ENCODE data around the gene ADGRG4. TPM values are rescaled to one million over a fixed set of nuclear protein-coding genes. Genes with fewer than 3 reads are reported as not detected.
"Not testable (repeated sequence)": the region's sequence is repeated elsewhere in the genome, so short reads cannot be mapped to it uniquely, and the experiment has no call there.

The ADGRG4 gene, protein sequence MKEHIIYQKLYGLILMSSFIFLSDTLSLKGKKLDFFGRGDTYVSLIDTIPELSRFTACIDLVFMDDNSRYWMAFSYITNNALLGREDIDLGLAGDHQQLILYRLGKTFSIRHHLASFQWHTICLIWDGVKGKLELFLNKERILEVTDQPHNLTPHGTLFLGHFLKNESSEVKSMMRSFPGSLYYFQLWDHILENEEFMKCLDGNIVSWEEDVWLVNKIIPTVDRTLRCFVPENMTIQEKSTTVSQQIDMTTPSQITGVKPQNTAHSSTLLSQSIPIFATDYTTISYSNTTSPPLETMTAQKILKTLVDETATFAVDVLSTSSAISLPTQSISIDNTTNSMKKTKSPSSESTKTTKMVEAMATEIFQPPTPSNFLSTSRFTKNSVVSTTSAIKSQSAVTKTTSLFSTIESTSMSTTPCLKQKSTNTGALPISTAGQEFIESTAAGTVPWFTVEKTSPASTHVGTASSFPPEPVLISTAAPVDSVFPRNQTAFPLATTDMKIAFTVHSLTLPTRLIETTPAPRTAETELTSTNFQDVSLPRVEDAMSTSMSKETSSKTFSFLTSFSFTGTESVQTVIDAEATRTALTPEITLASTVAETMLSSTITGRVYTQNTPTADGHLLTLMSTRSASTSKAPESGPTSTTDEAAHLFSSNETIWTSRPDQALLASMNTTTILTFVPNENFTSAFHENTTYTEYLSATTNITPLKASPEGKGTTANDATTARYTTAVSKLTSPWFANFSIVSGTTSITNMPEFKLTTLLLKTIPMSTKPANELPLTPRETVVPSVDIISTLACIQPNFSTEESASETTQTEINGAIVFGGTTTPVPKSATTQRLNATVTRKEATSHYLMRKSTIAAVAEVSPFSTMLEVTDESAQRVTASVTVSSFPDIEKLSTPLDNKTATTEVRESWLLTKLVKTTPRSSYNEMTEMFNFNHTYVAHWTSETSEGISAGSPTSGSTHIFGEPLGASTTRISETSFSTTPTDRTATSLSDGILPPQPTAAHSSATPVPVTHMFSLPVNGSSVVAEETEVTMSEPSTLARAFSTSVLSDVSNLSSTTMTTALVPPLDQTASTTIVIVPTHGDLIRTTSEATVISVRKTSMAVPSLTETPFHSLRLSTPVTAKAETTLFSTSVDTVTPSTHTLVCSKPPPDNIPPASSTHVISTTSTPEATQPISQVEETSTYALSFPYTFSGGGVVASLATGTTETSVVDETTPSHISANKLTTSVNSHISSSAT (N-terminal part only)
- total RNA-seq: not detected
- long read RNA-seq: 0 reads

- DNase-seq; intact Hi-C loops (cut with micrococcal nuclease); ATAC-seq: not testable (repeated sequence)
These were observed at the start of gene ADGRG4 for GRCh38 chrX:136300721-136301120. TSS of gene ADGRG4 (plus strand) at chrX:136300963. CDS start at chrX:136308778, 7,815 bp downstream.

GRCh38 chrX:136251041-136251991 is 49.4 kb upstream of the ADGRG4 start, which contains the start of gene MAP7D3:
TSS of gene MAP7D3 (minus strand) at chrX:136251400. CDS start at chrX:136251358, 42 bp downstream.
- intact Hi-C loops (cut with micrococcal nuclease): no loop called here
- ATAC-seq: peak; percentile 97
- DNase-seq: peak; percentile 84

DNA sequence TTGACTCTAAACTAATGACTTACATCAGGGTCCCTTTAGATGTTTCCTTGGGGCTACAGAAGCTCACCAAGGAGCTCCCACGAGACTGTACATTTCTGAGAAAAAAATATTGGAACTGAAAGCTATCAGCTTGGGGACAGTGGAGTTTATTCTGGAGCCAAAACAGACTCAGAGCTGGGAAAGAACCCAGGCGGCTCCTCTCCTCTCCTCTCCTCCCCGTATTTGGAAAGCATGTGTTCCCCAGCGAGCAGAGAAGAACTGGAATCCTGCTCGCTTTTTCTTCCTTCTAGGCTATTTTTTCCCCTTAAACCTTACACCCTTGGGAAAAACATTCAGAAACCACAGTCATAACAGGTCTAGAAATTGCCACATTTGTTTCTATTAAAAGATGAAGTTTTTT is 45.2 kb upstream of the ADGRG4 start:
- DNase-seq (no peak), ATAC-seq (peak; percentile 53)
- intact Hi-C loops (cut with micrococcal nuclease): no loop called here

DNA sequence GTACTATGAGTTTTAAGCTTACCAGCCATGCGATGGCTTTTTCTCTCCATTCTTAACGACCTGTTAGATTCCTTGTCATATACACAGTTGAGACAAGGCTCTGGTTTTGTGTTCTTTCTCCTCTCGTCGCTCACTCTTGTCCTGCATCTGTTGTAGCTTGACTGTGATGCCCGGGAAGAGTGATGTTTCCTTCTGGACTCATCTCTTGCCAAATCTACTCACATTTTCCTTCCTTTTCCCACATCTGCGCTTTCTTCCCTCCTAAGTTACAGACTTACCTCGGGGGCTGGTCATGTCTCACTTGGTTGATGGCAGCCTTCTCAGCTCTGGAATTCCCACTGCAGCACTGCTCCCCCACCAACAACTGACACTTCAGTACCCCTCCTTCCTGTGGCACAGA is 44.7 kb upstream of the ADGRG4 start:
- ATAC-seq: no peak
- intact Hi-C loops (cut with micrococcal nuclease): no loop called here
- no peak for DNase-seq

DNA sequence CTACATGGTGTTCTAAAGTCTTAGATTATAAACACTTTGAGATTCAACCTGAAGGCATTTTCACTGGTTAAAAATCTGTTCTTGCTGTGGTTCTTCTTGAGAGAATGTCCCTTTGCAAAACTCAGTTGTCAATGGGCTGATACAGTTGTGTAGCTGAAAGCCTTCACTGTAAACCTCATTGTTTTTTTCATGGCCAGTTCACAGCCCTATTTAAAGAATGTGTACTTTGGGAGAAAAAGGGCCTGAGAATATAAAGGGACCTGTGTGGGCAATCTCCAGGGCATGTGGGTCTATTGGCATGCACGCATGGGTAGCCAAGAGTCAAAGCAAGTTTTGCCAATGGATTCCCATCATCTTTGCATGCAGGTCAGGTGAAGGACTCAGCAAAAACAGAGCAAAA is 41.8 kb upstream of the ADGRG4 start:
- no peak for DNase-seq
- intact Hi-C loops (cut with micrococcal nuclease): no loop called here
- ATAC-seq: no peak

DNA sequence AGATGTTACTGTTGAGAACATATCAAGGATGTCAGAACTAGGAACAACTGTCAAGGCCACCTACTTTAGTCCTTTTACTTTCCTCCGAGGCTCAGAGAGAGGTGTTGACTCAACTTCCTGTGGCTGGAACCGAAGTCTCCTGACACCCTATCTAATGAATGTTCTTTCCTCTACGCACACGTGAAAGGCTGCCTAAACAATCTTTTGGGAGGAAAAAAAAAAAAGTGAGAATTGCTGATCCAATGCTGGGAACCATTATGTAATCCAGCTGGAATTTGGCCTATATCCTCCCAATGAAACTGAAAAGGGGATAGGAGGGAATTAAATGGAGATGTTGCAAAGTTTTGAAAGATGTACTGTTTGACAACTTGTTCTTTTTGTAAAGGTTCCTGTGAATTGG is 41.2 kb upstream of the ADGRG4 start:
- no peak for DNase-seq
- peak; percentile 62 for ATAC-seq
- intact Hi-C loops (cut with micrococcal nuclease): no loop called here

- ATAC-seq: no peak
- intact Hi-C loops (cut with micrococcal nuclease): no loop called here
These were observed 40.0 kb upstream of the ADGRG4 start for GRCh38 chrX:136260776-136261175.

GRCh38 chrX:136261321-136261720 is 39.4 kb upstream of the ADGRG4 start:
- no peak for DNase-seq
- intact Hi-C loops (cut with micrococcal nuclease): no loop called here
- ATAC-seq: no peak

More at GRCh38 chrX:136260776-136261175, 40.0 kb upstream of the ADGRG4 start:
- no peak for DNase-seq

DNA sequence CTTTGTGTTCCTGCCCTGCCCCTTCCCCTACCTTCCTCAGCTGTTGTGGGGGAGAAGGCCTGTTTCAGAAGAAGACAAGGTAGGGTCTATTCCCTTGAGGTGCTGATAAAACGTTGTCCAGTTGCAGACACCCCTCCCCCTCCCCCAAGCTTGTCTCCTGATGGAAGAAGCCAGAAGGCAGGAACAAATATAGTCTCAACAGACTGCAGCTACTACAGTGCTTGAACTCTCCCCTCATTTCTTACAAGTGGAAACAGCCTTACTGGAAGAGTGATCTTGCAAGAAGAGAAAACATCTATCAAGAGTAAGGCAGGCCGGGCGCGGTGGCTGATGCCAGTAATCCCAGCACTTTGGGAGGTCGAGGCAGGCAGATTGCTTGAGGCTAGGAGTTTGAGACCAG is 38.5 kb upstream of the ADGRG4 start:
- intact Hi-C loops (cut with micrococcal nuclease): no loop called here
- ATAC-seq: peak; percentile 54

GRCh38 chrX:136262812-136263315 is 37.9 kb upstream of the ADGRG4 start:
- intact Hi-C loops (cut with micrococcal nuclease): no loop called here
- ATAC-seq: no peak

More for the DNA sequence above, 38.5 kb upstream of the ADGRG4 start:
- DNase-seq: no peak

DNA sequence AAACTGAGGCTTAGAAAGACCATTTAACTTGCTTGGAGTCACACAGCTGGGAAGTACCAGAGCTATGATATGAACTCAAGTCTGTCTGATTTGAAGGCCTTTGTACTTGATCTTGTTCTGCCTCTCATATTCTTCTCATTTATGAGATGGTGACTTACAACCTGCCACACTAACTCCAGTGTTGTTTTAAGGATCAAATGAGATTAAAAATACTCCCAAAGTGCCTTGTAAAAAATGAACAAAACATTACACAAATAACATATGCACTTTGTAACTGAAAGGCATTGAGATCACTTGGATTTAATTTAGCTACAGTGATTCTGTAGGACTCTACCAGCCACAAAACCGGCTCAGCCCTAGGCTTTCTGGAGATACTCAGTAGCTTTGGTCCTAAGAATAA is 33.9 kb upstream of the ADGRG4 start:
- DNase-seq (no peak), ATAC-seq (no peak)
- intact Hi-C loops (cut with micrococcal nuclease): no loop called here

More at GRCh38 chrX:136262812-136263315, 37.9 kb upstream of the ADGRG4 start:
- no peak for DNase-seq

DNA sequence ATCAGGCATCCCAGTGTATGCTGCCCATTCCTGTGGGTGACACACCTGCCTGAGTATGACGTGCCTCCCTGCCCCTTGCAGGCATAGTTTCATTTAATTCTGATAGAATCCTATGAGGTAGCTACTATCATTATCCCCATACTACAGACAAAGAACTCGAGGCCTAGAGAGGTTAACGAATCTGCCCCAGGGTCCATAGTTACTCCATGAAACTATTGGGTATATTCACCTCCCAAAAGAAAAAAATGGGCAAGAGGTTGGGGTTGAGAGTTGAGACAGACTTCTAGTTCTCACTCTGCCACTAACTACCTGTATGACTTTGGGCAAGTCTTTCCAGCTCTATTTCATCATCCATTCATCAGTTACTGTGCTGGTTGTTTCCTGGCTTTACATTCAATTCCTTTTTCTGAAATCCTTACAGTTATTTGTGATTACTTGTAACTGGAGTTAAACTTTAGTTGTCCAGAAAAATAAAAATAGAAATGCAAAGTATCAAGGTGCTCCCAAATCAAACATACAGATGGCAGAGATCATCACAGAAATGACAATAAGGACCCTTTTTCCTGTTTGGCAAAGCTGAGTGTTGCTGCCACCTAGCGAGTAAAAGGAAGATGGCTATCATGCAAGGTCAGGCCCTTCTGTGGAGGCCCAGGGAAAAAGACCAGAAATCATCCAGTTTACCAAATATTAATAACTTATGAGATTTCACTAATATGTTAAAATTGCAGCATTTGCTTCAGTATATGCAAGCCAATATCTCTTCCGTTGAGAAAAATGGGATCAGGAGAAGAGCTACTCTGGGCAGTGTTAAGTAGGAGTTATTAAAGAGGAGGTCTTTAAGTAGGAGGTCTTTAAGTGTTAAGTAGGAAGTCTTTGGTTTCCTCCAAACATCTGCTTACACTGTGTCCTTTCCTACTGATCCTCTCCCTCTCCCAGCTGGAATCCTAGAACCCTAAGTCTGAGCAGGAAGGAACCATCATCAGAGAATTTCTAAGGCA is 32.4 kb upstream of the ADGRG4 start:
- no peak for DNase-seq
- intact Hi-C loops (cut with micrococcal nuclease): no loop called here
- peak; percentile 50 for ATAC-seq

- no peak for DNase-seq
- no peak for ATAC-seq
- intact Hi-C loops (cut with micrococcal nuclease): loop anchor here (5.0 kb wide), 1 partner anchor 243 kb away; no protein-coding TSS in a partner anchor
These were observed 30.8 kb upstream of the ADGRG4 start for GRCh38 chrX:136269921-136270320.

- DNase-seq: no peak
- no peak for ATAC-seq
- intact Hi-C loops (cut with micrococcal nuclease): loop anchor here (5.0 kb wide), 1 partner anchor 244 kb away; no protein-coding TSS in a partner anchor
These were observed 29.5 kb upstream of the ADGRG4 start for GRCh38 chrX:136271300-136271699.

- no peak for ATAC-seq
- intact Hi-C loops (cut with micrococcal nuclease): loop anchor here (5.0 kb wide), 1 partner anchor 245 kb away; no protein-coding TSS in a partner anchor
- no peak for DNase-seq
These were observed 28.4 kb upstream of the ADGRG4 start for GRCh38 chrX:136272325-136272724.

DNA sequence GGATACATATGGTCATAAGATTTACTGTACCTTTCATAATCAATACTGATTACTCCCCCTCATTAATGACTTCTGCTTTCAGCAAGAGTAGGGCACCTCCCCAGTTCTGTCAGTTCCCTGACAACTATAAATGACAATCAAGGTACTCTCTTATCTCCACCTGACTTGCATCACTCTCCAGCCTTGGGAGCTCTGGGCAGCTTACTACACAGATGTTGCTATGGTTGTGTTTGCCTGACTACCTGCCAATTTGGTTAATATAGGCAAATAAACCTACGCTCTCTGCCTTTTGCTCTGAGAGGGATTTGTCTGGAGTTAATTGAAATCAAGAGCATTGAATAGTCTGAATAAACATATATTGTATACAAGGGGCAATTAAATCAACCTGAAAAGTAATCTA is 26.8 kb upstream of the ADGRG4 start:
- ATAC-seq: peak; percentile 83
- DNase-seq: no peak
- intact Hi-C loops (cut with micrococcal nuclease): loop anchor here (5.0 kb wide), 1 partner anchor 247 kb away; no protein-coding TSS in a partner anchor

Measured in left ventricle myocardium superior (tissue), 1 donor.